Measurements from ENCODE around the gene TRRAP. TPM values are rescaled to one million over a fixed set of nuclear protein-coding genes. Genes with fewer than 3 reads are reported as not detected.
"Not testable (repeated sequence)": the region's sequence is repeated elsewhere in the genome, so short reads cannot be mapped to it uniquely, and the experiment has no call there.

Gene TRRAP
- polyA plus RNA-seq, 10 donors, result 19.1 to 30.0 (median 22.2) TPM

DNA sequence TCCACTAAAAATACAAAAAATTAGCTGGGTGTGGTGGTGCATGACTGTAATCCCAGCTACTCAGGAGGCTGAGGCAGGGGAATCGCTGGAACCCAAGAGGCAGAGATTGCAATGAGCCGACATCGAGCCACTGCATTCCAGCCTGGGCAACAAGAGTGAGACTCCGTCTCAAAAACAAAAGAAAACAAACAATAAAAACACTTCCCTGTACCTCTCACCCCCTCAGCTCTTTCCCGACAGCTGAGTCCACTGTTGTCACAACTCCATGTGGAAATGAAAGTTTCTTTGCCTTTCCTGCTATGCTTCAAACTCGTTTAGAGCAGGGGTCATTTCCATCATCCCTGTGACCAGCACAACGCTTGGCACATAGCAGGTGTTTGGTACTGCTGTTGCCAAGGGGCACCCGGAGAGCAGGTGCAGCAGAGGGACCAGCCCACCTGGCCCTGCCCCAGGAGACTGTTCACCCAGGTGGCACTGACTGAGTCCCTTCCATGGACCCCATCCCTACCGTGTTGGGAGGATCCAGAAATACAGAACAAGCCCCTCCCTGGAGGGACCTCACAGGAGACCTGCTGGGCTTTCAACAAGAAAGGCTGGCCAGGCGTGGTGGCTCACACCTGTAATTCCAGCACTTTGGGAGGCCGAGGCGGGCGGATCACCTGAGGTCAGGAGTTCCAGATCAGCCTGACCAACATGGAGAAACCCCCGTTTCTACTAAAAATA is 13.4 kb upstream of the TRRAP start:
- no peak for DNase-seq

DNA sequence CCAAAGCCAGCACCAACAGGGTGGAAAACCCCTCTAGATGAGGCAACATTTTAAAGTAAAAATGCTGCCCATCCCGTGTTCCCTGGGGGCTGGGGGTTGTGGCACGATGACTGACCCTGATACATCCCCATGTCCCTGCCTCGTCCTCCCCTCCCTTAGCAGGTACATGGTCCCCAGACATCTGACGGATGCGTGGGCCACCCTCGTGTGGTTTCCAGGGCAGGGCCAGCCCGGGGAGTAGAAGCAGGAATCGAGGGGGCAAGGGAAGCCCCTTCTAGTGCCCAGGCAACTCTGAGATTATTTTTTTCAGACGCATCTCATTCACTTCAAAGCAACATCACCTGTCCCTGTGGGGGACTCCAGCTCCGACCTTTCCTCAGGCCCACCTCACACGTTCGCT is 12.0 kb upstream of the TRRAP start:
- no peak for DNase-seq

- no peak for DNase-seq
Observed at GRCh38 chr7:98866765-98867164, 11.6 kb upstream of the TRRAP start.

DNA sequence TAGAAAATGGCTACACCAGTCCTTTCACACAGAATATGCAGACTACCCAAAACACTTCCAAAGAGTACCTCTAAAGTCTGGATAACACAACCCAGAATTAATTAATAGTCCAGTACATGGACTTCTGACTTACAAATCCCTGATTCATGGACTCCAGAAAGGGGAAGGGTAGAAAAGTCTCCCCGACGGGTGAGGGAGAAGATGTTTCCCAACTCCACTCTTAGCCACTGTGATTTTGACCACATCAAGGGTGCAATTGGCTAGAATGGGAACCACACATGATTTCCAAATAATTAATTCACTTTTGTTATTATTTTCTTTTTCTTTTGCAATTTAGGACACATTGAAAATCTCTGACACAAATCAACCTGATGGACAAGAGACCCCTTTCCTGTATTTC is 9.9 kb upstream of the TRRAP start:
- DNase-seq, result no peak

DNA sequence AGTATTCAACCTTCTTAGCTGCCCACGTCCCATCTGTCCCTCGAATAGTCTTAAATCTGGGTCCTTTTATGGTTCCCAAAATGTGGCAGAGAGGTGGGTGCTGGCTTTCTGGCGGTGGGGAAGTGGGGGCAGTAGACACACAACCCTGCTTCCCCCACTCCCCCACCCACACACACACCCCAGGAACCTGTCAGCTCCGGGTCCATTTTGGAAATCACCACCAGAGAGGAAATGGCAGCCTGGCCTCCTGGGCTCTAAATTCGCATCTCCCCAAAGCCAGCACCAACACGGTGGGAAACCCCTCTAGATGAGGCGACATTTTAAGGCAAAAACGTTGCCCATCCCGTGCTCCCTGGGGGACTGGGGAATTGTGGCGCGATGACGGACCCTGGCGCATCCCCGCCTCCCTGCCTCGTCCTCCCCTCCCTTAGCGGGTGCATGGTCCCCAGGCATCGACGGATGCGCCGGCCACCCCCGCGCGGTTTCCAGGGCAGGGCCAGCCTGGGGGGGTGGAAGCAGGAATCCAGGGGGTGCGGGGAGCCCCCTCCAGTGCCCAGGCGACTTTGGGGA is 9.2 kb upstream of the TRRAP start:
- DNase-seq, result no peak

DNA sequence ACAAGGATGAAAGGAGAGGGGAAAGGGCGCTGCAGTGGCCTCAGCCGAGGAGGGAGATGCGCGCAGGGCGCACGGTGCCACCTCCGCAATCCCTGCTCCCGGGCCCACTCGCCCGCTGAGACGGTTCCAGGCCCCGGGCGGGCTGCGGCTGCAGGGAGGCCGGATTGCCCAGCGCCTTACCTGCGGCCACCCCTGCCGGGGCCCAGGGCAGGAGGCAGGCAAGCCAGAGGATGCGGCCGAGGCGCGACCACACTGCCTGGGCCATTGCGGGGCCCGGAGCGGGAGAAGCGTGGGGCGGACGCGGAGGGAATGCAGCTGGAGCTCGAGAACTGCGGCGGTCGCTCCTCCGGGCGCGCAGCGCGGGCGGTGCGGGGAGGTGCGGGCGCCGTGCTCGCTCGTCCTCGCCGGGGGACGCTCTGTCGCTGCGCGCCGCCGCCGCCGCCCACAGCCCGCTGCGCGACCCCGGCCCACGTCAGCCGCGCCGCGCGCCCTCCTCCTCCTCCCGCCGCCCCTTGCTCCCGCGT is 8.7 kb upstream of the TRRAP start, which contains the start of gene TMEM130:
TSS of gene TMEM130 (minus strand) at position 418 of the 524 bp plus-strand sequence. CDS start at position 265, 153 bp downstream.
- DNase-seq, result peak in 1 of 3 donors; percentile 54

GRCh38 chr7:98870121-98870651 is 8.1 kb upstream of the TRRAP start:
- DNase-seq, result peak; percentile 27 to 72 (median 40)

GRCh38 chr7:98870807-98871491 is 7.4 kb upstream of the TRRAP start:
- no peak for DNase-seq

DNA sequence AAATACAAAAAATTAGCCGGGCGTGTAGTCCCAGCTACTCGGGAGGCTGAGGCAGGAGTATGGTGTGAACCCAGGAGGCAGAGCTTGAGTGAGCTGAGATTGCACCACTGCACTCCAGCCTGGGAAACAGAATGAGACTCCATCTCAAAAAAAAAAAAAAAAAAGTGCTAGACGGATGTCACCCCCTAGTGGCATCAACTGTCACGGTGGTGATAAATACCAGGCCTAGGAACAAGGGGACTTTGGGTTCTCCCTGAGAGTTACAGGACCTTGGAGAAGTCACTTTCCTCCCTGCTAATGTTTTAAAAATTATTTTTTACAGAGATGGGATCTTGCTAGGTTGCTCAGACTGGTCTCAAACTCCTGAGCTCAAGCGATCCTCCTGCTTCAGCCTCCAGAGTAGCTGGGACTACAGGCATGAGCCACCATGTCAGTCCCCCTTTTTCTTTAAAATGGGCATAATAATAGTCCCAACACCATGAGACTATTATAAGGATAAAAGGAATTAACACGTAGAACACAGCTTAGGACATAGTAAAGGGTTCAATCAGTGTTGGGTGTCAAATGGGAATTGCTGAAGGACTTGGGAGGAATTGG is 5.9 kb upstream of the TRRAP start:
- DNase-seq, result no peak

DNA sequence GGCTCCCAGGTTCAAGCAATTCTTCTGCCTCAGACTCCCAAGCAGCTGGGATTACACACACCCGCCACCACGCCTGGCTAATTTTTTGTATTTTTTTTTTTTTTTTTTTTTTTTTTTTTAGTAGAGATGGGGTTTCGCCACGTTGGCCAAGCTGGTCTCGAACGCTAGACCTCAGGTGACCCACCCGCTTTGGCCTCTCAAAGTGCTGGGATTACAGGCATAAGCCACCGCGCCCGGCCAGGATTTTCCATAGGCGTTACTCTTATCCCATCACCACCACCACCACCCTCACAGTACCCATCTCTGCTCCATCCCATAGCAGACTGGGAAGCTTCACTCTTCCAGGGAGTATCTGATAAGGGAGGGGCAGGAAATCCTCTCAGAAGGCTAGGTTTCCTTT is 4.7 kb upstream of the TRRAP start:
- not testable (repeated sequence) for DNase-seq

GRCh38 chr7:98874942-98875341 is 3.4 kb upstream of the TRRAP start:
- DNase-seq, result no peak

- DNase-seq, result no peak
Observed at GRCh38 chr7:98875501-98875900, 2.8 kb upstream of the TRRAP start.

DNA sequence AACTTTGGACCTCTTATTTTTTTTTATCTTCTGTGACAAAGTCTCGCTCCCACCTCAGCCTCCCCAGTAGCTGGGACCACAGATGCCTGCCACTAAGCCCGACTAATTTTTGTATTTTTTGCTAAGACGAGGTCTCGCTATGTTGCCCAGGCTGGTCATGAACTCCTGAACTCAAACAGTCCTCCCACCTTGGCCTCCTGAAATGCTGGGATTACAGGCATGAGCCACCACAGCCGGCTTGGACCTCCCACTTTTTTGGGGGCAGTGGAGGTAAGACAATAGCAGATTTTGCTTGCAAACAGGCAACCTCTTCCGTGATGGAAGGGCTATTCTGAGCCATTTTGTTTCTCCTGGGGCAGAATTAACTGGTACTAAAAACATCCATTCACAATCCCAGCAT is 1.2 kb upstream of the TRRAP start:
- DNase-seq, result no peak

- no peak for DNase-seq
Observed at GRCh38 chr7:98877692-98878364, 504 bp upstream of the TRRAP start.

DNA sequence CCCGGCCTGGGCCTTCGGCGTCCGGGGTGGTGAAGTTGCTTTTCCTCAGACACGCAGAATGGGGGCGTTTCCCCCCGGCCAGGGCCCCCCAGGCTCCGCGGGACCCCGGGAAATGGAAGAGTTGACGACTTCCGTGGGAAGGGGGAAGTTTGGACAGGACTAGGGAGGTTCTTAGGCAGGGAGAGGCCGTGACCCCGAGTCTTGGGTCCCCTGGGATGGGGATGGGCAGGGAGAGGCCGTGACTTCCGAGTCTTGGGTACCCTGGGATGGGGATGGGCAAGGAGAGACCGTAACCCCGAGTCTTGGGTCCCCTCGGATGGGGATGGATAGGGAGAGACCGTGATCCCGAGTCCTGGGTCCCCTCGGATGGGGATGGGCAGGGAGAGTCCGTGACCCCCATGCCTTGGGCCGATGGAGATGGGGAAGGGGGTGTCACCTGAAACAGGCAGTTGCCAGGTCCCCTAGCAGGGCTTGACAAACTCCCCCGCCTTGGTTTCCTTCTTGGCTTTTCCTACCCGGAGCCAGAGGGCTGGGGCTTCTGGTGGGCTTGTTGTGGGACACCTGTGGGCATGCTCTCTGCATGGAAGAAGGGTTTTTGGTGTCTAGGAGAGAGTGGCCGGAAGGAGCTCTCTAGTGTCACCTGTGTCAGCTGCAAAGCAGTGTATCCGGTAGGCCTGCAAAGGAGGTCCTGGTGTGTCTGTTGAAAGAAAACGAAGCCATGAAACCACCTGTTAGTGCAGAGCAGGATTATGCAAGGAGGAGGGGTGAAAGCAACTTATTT is 1.1 kb downstream of the TRRAP start:
- DNase-seq, result peak; percentile 13 to 39 (median 17)

- no peak for DNase-seq
Observed at GRCh38 chr7:98879979-98880315, 1.6 kb downstream of the TRRAP start.

DNA sequence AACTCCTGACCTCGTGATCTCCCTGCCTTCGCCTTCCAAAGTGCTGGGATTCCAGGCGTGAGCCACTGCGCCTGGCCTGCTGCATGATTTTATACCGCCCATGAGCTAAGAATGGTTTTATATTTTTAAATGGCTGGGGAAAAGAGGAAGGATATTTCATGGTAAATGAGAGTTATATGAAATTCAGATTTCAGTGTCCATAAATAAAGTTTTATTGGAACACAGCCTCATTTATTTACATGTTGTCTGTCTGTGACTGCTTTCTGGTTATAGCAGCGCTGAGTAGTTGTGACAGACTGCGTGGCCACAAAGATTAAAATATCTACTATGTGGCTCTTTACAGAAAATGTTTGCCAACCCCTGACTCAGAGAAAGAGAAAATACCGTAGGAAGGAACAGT is 2.2 kb downstream of the TRRAP start:
- DNase-seq, result no peak

DNA sequence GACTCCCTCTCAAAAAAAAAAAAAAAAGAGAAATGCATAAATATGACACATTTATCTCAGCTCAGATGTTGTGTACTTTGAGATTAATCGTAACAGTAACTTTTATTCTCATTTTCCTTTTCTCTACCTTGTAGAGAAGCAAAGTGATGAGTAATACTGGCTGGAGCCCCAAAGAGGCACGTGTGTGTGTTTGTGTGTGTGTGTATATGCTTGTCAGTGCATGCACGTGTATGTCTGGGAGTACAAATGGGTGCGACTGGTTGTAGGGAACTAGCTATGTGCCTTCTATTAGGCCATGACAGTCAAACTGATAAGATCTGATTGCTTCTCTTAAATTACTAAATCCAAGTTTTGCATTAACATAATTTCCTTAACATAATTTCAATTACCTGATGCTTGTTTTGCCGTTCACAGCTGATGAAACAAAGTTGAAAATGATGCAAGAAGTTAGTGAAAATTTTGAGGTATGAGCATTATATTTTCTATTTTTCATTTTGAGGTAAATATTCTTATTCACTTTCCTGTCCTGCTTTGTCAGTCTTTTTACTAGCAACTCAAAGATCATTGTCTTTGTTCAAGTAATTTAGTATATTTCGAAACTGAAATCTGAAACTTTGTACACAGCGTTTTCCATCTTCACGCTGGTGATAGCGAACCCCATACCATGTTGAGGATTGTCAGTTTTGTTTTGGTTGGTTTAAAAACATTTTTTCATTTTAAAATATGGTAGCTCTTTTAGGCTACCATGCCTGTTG is 3.4 kb downstream of the TRRAP start:
- no peak for DNase-seq

GRCh38 chr7:98884416-98884815 is 6.1 kb downstream of the TRRAP start:
- DNase-seq, result no peak

GRCh38 chr7:98887038-98887437 is 8.7 kb downstream of the TRRAP start:
- DNase-seq, result no peak
